ENCODE data around the gene MED17.

MED17 gene

DNA sequence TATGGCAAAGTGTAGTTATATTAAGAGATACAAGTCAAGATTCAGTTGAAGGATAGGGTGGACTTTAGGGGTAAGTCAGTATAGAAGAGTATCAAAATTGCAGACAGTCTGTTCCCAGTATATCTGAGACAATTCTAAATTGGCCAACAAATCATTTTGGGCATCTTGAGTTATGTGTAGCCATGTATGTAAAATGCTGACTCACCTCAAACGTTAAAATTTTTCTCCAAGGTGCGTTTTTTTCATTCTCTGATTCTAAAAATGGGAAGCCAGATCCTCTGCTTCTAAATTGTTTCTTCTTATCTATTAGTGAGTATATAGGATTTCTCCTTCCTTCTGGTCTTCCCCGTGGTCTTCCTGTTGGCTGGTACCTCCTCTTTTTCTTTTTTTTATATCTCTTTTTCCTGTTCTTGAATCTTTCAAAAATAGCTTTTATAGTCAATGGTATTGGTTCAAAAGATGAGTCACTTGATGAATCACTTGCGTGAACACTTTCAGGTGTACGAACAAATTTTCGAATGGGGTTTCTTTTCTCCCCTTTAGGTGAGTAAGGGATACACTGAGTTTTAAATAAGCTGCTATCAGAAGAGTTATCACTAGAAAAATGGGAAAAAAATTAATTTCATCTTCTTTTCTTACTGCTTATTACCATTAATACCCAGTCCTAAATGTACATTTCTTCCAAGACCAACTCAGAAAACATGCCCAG is 46.0 kb upstream of the MED17 start:
- ChIA-PET POLR2A (interaction anchor here (6.9 kb wide), 1 partner anchor 46 kb away, joined by 119 read pairs; the partner anchor contains the start of gene MED17), CTCF (interaction anchor here (0.6 kb wide), 1 partner anchor 178 kb away, joined by 4 read pairs; no protein-coding TSS in a partner anchor)
- TF ChIP-seq SP1 (IDR thresholded peaks at IDR 0.05) (no peak), LEF1 (IDR thresholded peaks at IDR 0.05; ENCODE audit: borderline replicate concordance) (no peak)
- no peak for DNase-seq (ENCODE audit: extremely low spot score)

DNA sequence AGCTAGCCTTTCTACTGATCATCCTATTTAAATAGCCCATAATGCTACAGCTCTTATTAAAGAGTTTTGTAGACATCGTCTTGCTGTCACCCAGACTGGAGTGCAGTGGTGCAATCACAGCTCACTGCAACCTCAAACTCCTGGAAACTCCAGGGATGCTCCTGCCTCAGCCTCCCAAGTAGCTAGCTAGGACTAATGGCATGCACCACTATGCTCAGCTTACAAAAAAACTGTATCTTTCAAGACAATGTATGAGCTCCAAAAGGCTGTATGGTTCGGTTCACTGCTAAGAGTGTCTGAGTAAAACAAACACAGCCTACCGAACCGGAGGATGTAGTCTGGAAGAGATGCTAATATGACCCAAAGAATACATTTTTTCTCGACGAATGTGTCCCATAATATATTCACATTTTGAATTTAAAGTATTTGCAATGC is 45.4 kb upstream of the MED17 start:
- ChIA-PET POLR2A (interaction anchor here (6.9 kb wide), 1 partner anchor 45 kb away, joined by 119 read pairs; the partner anchor contains the start of gene MED17), CTCF (interaction anchor here (0.6 kb wide), 1 partner anchor 178 kb away, joined by 4 read pairs; no protein-coding TSS in a partner anchor)
- DNase-seq (ENCODE audit: extremely low spot score), result no peak
- no peak for TF ChIP-seq ZNF384 (IDR thresholded peaks at IDR 0.05)
- TF ChIP-seq FOXM1 (IDR thresholded peaks at IDR 0.05; ENCODE audit: borderline replicate concordance), result no peak
- TF ChIP-seq FOXA1 (IDR thresholded peaks at IDR 0.05), result no peak
- no peak for TF ChIP-seq NFRKB (IDR thresholded peaks at IDR 0.05)
- no peak for TF ChIP-seq SP1 (IDR thresholded peaks at IDR 0.05)
- no peak for TF ChIP-seq FOXK2 (IDR thresholded peaks at IDR 0.05)
- no peak for TF ChIP-seq SUZ12 (IDR thresholded peaks at IDR 0.05)
- no peak for TF ChIP-seq TARDBP (IDR thresholded peaks at IDR 0.05)

DNA sequence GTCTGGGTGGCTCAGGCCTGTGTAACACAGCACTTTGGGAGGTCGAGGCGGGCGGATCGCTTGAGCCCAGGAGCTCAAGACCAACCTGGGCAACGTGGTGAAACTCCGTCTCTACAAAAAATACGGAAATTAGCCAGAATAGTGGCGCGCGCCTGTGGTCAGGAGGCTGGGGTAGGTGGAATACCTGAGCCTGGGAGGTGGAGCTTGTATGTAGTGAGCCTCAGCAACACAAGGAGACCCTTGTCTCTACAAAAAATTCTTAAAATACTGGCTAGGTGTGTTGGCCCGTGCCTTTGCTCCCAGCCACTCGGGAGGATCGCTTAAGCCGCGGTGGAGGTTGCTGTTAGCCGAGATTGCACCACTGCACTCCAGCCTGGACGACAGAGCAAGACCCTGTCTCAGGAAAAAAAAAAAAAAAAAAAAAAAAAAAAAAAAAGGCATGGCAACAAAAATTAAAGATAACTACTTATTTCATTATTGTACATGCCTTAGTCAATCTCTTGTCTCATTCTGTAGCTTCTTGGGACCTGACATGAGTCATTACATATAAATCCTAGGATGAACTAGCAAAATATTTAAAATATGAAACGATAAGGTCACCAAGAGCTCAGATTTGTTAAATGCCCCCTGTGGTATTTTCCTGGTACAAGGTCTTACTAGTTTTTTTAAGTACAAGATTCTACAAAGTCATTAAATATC is 43.9 kb upstream of the MED17 start:
- no peak for DNase-seq (ENCODE audit: extremely low spot score)
- ChIA-PET CTCF (interaction anchor here (0.6 kb wide), 1 partner anchor 166 kb away, joined by 6 read pairs; no protein-coding TSS in a partner anchor), POLR2A (interaction anchor here (1.4 to 6.9 kb wide), 7 partner anchors 9 to 78 kb away, joined by 3 to 119 read pairs (median 13); partner anchors contain the start of genes CEP295 and MED17)
- TF ChIP-seq ELF4 (IDR thresholded peaks at IDR 0.05) (no peak), ZNF384 (IDR thresholded peaks at IDR 0.05) (0 out of 2 replicates have a peak, but pooled peaks have one; percentile 46)

DNA sequence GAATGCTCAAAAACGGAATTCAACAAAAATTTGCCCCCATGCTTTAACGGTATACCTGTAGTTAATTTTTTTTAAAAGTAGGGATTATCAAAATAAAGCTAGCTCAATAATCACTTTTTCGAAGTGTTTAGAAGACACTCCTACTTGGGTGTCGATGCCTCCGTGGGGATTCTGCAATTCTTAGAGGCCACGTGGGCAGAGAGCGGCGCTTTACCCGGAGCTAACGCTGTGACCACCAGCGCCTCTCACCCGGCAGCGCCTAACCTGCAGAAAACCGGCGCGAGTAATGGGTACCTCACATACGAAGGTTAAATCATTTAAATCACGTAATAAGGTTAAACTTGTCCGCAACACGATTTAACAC is 43.4 kb upstream of the MED17 start:
- ChIA-PET POLR2A (interaction anchor here (0.9 to 6.9 kb wide), 12 partner anchors 10 to 93 kb away, joined by 3 to 119 read pairs (median 7); partner anchors contain the start of genes CEP295 and MED17), CTCF (interaction anchor here (0.6 kb wide), 1 partner anchor 165 kb away, joined by 6 read pairs; no protein-coding TSS in a partner anchor)
- peak; percentile 33 for DNase-seq (ENCODE audit: extremely low spot score)
- TF ChIP-seq FOXA1 (IDR thresholded peaks at IDR 0.05) (no peak), FOXM1 (IDR thresholded peaks at IDR 0.05; ENCODE audit: borderline replicate concordance) (no peak), FOXK2 (IDR thresholded peaks at IDR 0.05) (no peak), ARNT (IDR thresholded peaks at IDR 0.05) (no peak), NFRKB (IDR thresholded peaks at IDR 0.05) (no peak), L3MBTL2 (conservative IDR thresholded peaks at IDR 0.05) (peak; percentile 58)

DNA sequence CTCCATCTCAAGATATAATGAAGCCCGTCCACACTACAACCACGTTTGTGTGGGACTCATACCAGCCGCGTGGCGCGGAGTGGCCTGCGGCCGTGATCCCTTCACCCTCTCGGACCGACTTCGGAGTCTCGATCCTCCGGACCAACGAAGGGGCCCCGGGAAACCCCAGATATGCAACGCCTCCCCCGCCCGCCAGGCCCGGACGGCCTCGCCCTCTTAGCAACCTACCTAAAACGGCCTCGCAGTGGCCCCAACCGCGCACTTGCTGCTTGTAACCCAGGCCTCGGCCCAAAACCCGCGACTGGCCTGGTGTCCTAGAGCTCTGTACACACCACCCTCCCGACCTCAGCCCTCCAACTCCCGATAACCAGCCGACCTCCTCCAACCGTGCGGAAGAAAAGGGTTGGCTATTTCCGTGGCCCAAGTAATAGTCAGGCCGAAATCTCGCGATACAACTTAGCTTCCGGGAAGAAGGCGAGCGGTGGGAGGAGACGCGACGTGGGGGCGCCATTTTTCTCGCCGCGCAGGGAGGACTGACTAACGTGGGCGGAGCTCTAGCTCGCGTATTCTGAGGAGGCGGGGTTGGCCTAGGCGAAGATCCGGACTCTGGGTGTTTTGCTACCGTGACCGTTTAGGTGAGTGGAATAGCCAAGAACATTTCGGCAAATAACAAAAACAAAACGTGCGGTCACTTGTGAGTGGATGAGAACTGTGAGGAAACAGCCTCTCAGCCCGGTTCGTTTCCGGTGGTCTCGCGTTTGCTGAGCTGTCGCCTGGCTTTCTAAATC is 42.8 kb upstream of the MED17 start, which contains the start of the genes C11orf54 and TAF1D:
TSS of gene C11orf54 (plus strand) at position 579 of the 788 bp plus-strand sequence. CDS start 5,722 bp downstream, outside the sequence.
TSS of gene TAF1D (minus strand) at position 402 of the 788 bp plus-strand sequence. CDS start 2,191 bp downstream, outside the sequence.
- ChIA-PET POLR2A (interaction anchor here (0.6 to 6.9 kb wide), 20 partner anchors 10 to 898 kb away, joined by 3 to 119 read pairs (median 5); partner anchors contain the start of genes CEP295 and MED17), CTCF (interaction anchor here (0.7 kb wide), 1 partner anchor 40 kb away, joined by 3 read pairs; no protein-coding TSS in a partner anchor)
- DNase-seq (ENCODE audit: extremely low spot score), result peak; percentile 87
- peak; percentile 51; the same call in 1 of the 2 replicates for TF ChIP-seq NFRKB (IDR thresholded peaks at IDR 0.05)
- peak; percentile 90 for TF ChIP-seq ELF4 (IDR thresholded peaks at IDR 0.05)
- no peak for TF ChIP-seq BHLHE40 (IDR thresholded peaks at IDR 0.05; ENCODE audit: borderline replicate concordance)

DNA sequence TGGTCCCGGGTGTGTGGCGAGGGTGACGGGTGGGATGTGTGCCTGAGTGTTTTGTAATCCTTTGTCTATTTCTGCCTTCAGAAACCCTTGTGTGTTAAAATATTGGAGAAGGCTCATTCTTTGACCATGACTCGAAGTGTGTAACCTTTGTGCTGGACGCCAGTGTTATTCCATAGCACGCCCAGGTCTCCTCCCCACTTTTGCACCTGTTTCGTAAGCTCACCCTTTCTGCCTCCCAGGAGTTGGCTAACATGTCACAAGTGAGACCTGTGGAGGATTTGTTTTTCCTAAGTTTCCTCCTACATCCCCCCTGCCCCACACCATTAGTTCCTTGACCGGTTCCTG is 42.2 kb upstream of the MED17 start:
- POLR2A ChIA-PET, result interaction anchor here (0.8 to 6.9 kb wide), 18 partner anchors 9 to 899 kb away, joined by 3 to 119 read pairs (median 5); partner anchors contain the start of genes CEP295 and MED17
- no peak for TF ChIP-seq ZNF384 (IDR thresholded peaks at IDR 0.05)
- no peak for TF ChIP-seq SUZ12 (IDR thresholded peaks at IDR 0.05)
- TF ChIP-seq HDGF (IDR thresholded peaks at IDR 0.05; ENCODE audit: borderline replicate concordance), result no peak
- TF ChIP-seq, protein P1, sequence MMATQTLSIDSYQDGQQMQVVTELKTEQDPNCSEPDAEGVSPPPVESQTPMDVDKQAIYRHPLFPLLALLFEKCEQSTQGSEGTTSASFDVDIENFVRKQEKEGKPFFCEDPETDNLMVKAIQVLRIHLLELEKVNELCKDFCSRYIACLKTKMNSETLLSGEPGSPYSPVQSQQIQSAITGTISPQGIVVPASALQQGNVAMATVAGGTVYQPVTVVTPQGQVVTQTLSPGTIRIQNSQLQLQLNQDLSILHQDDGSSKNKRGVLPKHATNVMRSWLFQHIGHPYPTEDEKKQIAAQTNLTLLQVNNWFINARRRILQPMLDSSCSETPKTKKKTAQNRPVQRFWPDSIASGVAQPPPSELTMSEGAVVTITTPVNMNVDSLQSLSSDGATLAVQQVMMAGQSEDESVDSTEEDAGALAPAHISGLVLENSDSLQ (IDR thresholded peaks at IDR 0.05), result no peak
- TF ChIP-seq CTBP1 (IDR thresholded peaks at IDR 0.05; ENCODE audit: borderline replicate concordance), result no peak
- no peak for TF ChIP-seq L3MBTL2 (conservative IDR thresholded peaks at IDR 0.05)
- no peak for TF ChIP-seq LEF1 (IDR thresholded peaks at IDR 0.05; ENCODE audit: borderline replicate concordance)
- no peak for TF ChIP-seq NFRKB (IDR thresholded peaks at IDR 0.05)
- TF ChIP-seq BHLHE40 (IDR thresholded peaks at IDR 0.05; ENCODE audit: borderline replicate concordance), result no peak
- TF ChIP-seq ARNT (IDR thresholded peaks at IDR 0.05), result no peak
- no peak for TF ChIP-seq SP1 (IDR thresholded peaks at IDR 0.05)
- TF ChIP-seq FOXA1 (IDR thresholded peaks at IDR 0.05), result no peak
- TF ChIP-seq ELF4 (IDR thresholded peaks at IDR 0.05), result no peak
- TF ChIP-seq TARDBP (IDR thresholded peaks at IDR 0.05), result no peak
- TF ChIP-seq FOXM1 (IDR thresholded peaks at IDR 0.05; ENCODE audit: borderline replicate concordance), result no peak
- CTCF ChIA-PET, result no interaction called here
- peak; percentile 28 for DNase-seq (ENCODE audit: extremely low spot score)

DNA sequence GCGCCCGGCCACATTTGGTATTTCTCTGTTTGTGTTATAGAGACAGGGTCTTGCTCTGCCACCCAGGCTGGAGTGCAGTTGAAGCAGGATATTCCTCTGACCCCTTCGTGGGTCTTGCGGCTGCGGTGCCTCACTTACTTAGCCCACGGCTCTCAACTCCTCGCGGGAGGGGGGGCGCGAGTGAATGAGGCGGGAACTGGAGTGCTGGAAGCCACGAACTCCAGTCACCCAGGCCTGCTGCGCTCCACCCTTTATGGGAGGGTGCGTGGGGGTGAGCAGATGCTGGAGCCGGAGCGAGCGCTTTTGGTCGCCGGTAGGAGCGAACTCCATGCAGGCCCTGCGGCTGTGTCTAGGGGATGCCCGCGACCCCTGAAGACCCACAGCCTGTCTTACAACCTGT is 40.8 kb upstream of the MED17 start:
- TF ChIP-seq L3MBTL2 (conservative IDR thresholded peaks at IDR 0.05) (0 out of 2 replicates have a peak, but pooled peaks have one; percentile 12), ZNF384 (IDR thresholded peaks at IDR 0.05) (no peak)
- peak; percentile 20 for DNase-seq (ENCODE audit: extremely low spot score)
- CTCF ChIA-PET, result no interaction called here
- POLR2A ChIA-PET, result interaction anchor here (2.8 to 6.9 kb wide), 2 partner anchors 8 to 41 kb away, joined by 14 to 119 read pairs; partner anchors contain the start of gene MED17
